Hypothalamus (tissue), 51 donors: ENCODE measurements around the gene PKP1.
A peak's percentile ranks its signal among the peaks of the same experiment; 100 is the strongest.

Experiments used
- DNase-seq, 51 donors: peaks; one replicate each; lab custom pipeline; 2025; lab: John Stamatoyannopoulos, UW

The PKP1 gene

DNA sequence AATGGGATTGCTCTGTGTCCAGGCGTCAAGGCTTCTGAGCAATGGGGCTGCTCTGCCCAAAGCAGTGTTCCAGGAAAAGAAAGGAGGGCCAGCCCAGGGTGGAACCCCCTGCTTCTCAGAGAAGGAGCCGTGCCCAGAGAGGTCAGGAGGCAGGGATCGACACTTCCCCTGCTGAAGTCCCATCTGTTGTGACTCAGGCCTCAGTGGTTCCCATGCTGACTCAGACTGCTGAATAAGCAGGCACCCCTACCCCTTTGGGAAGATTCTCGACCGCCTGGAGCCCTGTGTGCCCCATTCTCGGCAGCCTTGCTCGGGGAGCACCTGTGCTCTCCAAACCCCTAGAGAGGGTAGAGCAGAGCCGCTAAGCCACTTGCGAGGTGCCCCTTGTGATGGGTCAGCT is 23.9 kb downstream of the PKP1 start:
- DNase-seq = no peak

- no peak for DNase-seq
Measured at GRCh38 chr1:201307760-201308499, 24.6 kb downstream of the PKP1 start.

DNA sequence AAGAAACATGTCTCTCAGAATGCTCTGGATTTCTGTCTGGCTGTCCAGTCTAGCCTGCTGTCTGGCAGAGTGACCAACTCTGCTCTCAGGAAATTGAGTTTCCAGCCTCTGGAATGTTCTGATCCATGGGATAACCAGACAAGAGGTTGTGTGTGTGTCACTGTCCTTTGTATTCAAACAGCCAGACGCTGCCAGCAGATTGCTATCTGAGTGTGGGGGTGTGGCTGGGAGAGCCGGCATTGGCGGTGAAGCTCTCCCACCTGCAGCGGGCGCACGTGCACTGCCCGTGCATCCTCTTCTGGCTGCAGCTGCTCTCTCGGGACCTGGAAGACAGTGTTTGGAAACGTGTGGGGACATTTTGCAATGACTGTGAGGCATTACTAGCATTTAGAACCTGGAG is 26.1 kb downstream of the PKP1 start:
- peak in 7 of 51 donors; percentile 4 to 16 (median 12) for DNase-seq

GRCh38 chr1:201310251-201310985 is 27.1 kb downstream of the PKP1 start:
- DNase-seq = no peak

GRCh38 chr1:201310986-201311355 is 27.7 kb downstream of the PKP1 start:
- DNase-seq = peak in 1 of 51 donors; percentile 16

DNA sequence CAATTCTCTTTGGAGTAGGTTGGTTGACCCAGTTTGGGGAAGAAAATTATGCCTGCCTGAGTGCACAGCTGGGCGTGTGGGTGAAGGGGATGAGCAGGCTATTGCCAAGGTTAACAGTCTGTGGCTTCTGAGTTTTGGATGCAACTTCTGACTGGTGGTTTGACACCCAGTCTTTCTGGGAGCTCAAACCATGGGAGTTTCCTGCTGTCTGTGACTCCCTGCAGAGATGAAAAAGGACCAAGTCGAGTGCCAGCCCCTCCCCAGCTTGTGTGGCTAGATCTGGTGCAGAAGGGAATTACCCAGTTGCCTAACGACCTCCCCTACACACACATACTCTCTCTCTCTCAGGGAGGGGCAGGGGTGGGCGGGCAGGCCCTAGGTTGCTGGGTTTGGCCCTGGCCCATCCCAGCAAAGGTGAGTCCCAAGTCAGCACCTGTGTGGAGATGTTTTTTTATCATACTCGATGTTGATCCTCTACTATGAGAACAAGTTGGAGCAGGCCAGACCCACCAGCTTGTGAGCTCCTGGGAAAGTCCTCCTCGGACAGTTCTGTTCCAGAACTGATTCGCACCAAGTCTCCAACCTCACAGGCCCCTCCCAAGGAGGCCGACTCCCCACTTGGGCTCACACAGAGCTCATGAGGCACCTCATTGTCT is 28.2 kb downstream of the PKP1 start:
- no peak for DNase-seq

DNA sequence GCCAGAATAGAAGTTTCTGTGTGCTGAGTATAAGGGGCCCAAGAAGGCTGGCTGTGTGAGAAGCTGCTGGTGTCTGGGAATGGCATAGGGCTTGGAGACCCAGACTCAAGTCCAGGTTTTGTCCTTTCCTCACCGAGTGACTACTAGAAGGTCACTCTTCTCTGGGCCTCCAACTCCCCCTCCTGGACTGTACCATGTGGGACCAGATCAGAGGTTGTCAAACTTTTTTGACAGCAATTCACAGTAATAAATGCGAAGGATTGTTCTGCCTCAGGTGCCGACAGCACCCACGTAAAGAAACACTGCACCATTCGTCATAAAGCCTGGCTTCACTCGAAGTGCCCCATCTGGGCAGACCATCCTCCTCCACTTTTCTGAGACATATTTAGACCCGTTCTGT is 29.0 kb downstream of the PKP1 start:
- DNase-seq = no peak

DNA sequence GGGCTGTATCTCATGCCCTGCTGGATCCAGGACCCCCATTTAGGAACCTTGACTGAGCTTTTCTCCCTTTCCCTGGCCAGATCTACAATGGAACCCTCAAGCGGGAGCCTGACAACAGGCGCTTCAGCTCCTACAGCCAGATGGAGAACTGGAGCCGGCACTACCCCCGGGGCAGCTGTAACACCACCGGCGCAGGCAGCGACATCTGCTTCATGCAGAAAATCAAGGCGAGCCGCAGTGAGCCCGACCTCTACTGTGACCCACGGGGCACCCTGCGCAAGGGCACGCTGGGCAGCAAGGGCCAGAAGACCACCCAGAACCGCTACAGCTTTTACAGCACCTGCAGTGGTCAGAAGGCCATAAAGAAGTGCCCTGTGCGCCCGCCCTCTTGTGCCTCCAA is 29.8 kb downstream of the PKP1 start:
- DNase-seq = no peak

GRCh38 chr1:201316556-201316955 is 33.2 kb downstream of the PKP1 start:
- no peak for DNase-seq

GRCh38 chr1:201317551-201317950 is 34.2 kb downstream of the PKP1 start:
- DNase-seq = no peak

DNA sequence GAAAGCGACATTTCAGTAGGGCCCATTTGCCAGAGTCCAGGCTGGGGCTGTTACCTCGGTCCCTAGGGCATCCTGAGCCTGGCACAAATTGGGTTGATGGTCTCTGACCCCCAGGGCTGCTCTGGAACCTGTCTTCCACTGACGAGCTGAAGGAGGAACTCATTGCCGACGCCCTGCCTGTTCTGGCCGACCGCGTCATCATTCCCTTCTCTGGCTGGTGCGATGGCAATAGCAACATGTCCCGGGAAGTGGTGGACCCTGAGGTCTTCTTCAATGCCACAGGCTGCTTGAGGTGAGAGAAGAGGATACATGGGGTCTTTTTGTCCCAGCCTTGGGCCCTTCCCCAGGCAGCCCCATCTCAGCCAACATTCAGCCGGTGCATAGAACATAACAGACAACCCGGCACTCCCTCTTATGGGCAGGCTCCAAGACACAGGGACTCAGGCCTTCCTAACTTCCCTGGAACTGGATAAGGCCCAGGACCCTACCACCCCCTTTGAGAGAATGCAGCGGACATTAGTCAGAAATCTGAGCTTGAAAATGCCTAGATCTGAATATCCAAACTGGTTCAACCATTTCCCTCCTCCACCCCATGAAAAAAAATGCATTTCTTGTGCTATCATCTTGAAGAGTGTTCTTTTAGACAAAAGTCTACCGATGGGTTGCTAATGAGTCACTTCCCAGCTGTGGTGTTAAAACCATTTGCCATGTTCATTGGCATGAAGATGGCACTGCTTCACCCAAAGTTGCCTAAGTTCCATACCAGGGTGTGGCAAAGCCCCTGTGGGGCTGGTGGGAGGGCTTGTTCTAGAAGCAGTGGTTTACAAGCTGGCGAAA is 35.4 kb downstream of the PKP1 start:
- no peak for DNase-seq

DNA sequence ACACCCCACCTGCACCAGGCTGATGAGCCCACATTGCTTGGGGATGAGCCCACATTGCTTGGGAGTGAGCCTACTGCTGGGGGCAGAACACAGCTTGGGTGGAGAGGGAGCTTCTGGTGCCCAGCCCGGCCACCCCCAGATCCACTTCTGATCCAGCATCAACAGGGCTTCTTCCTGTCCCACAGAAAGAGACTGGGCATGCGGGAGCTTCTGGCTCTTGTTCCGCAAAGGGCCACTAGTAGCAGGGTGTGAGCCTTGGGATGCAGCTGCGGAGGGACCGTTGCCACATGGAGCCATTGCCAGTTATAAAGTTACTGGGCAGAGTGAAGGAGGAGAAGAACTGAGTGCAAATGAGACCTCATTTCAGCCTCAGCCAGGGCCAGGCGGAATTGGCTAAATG is 36.3 kb downstream of the PKP1 start:
- no peak for DNase-seq

DNA sequence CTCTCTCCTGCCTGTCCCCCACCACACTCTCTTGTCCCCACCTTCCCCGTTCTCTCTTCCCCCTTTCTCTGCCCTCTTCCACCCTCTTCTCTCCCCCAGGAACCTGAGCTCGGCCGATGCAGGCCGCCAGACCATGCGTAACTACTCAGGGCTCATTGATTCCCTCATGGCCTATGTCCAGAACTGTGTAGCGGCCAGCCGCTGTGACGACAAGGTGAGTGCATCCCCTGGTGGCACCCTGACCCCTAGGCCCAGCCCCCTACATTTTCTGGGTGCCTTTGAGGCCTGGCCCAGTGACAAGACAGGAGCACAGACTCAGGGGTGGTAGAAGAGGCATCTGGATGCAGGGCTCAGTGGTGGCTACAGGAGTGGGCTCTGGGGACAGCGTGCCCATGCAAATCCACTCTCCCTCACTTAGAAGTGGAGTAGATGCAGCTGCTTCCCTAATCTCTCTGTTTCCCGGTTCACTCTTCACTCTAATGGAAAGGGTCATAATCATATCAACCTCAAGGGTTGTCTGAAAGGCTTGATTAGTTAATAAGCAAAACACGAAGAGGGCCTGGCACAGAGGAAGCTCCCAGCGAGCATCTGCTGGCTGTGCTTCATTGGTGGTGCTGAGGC is 37.0 kb downstream of the PKP1 start:
- no peak for DNase-seq

DNA sequence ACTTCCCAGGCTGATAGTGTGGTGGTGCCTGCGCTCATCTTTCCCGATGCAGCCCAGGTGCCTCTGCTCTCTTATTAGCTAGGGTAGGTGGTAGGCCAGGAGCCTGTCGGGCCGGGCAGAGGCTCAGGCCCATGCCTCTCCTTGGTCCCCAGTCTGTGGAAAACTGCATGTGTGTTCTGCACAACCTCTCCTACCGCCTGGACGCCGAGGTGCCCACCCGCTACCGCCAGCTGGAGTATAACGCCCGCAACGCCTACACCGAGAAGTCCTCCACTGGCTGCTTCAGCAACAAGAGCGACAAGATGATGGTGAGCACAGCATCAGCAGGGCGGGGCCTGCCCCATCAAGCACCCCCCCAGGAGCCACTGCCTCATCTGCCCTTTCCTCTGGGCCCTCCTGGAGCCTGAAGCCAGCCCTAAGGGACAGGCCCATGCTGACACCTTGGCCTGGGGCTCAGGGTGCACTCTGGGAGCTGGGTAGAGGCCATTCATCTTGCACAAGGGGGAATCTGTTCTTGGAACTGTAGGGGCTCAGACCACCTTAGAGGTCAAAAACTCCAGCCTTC is 38.6 kb downstream of the PKP1 start:
- DNase-seq = no peak

GRCh38 chr1:201322653-201323510 is 39.6 kb downstream of the PKP1 start:
- no peak for DNase-seq

DNA sequence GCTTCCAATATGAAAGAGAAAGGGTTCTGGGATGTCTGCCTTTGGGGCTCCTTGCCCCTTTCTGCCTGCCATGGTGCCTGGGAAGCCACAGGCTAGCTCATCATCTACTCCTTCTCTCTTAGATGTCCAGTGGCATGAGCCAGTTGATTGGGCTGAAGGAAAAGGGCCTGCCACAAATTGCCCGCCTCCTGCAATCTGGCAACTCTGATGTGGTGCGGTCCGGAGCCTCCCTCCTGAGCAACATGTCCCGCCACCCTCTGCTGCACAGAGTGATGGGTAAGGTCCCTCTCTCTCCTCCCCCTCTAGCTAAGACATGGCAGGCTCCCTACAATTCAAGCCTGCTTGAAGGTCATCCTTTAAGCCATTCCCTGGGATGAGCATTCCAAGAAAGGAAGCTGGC is 41.0 kb downstream of the PKP1 start:
- no peak for DNase-seq

DNA sequence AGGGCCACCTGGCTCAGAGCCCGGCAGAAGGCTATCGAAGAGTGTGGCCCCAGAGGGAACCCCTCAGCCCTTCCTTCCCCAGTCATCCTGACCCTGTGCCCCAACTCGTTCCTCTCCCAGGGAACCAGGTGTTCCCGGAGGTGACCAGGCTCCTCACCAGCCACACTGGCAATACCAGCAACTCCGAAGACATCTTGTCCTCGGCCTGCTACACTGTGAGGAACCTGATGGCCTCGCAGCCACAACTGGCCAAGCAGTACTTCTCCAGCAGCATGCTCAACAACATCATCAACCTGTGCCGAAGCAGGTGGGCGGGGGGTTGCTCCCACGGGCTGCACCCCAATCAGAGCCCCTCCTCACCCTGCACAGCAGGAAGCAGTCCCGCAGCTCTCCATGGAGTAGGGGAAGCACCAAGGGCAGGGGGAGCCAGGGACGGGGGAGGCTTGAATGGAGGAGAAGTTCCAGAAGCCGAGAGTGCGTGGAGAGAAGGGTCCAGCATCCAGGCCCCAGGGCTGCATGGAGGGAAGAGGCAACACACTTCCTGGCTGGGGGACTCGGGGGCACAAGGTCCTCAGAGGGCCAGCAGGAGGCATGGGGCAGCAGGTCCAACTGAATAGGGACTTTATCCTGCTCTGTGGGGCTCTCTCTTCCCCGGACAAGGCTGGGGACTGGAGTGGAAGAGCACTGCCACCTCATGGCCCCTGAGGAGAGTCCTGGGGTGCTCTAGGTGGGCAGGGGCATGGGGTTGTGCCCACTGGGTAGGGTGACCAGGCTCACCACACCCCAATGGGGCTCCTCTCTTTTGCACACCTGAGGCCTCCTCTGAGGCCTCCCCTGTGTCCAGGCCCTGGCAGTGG is 41.7 kb downstream of the PKP1 start:
- DNase-seq = no peak

DNA sequence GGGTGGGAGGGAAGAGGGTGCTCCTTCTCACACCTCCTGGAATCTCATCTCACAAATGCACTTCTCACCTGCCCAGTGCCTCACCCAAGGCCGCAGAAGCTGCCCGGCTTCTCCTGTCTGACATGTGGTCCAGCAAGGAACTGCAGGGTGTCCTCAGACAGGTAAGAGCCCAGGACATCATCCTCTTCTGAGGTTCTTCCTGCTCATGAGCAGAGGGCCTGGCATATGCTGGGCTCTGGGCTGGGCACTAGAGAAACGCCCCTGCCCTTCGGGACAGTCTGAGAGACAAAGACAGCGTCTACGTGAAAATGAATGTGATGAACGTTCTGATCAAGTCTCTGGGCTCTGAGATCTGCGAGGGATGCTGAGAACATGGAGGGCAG is 42.4 kb downstream of the PKP1 start:
- DNase-seq = no peak
